HG02885 (cell line): Measurements from ENCODE around the gene DOCK3.
"Not testable (repeated sequence)": the region's sequence is repeated elsewhere in the genome, so short reads cannot be mapped to it uniquely, and the experiment has no call there.

ENCODE experiments used
- ATAC-seq: cut with Tn5 transposase; IDR thresholded peaks from one replicate; pipeline ENCODE4 v1.9.1; 2021; ENCODE audit warnings: mild to moderate bottlenecking; ENCODE audit not compliant: unreplicated experiment, poor library complexity

DOCK3 gene

GRCh38 chr3:51340013-51340829 is 665.5 kb downstream of the DOCK3 start:
- no peak for ATAC-seq

- ATAC-seq: no peak
Observed at GRCh38 chr3:51340989-51341636, 666.4 kb downstream of the DOCK3 start.

GRCh38 chr3:51343918-51344687 is 669.4 kb downstream of the DOCK3 start:
- no peak for ATAC-seq

- no peak for ATAC-seq
Observed at GRCh38 chr3:51350751-51351150, 676.0 kb downstream of the DOCK3 start.

GRCh38 chr3:51353131-51353530 is 678.4 kb downstream of the DOCK3 start:
- no peak for ATAC-seq

- ATAC-seq: no peak
Observed at GRCh38 chr3:51353691-51354090, 679.0 kb downstream of the DOCK3 start.

- no peak for ATAC-seq
Observed at GRCh38 chr3:51354172-51354571, 679.4 kb downstream of the DOCK3 start.

- ATAC-seq: no peak
Observed at GRCh38 chr3:51354731-51355615, 680.2 kb downstream of the DOCK3 start.

- ATAC-seq: no peak
Observed at GRCh38 chr3:51355891-51356578, 681.3 kb downstream of the DOCK3 start.

GRCh38 chr3:51357856-51358255 is 683.1 kb downstream of the DOCK3 start:
- no peak for ATAC-seq

GRCh38 chr3:51358981-51359380 is 684.3 kb downstream of the DOCK3 start:
- no peak for ATAC-seq

GRCh38 chr3:51360806-51361205 is 686.1 kb downstream of the DOCK3 start:
- ATAC-seq: no peak

GRCh38 chr3:51361746-51362145 is 687.0 kb downstream of the DOCK3 start:
- ATAC-seq: no peak

GRCh38 chr3:51362476-51362875 is 687.7 kb downstream of the DOCK3 start:
- ATAC-seq: no peak

GRCh38 chr3:51368276-51368675 is 693.5 kb downstream of the DOCK3 start:
- not testable (repeated sequence) for ATAC-seq

- no peak for ATAC-seq
Observed at GRCh38 chr3:51371943-51372557, 697.3 kb downstream of the DOCK3 start.

- no peak for ATAC-seq
Observed at GRCh38 chr3:51373658-51374421, 699.1 kb downstream of the DOCK3 start.

GRCh38 chr3:51374456-51374855 is 699.7 kb downstream of the DOCK3 start:
- ATAC-seq: no peak
